DOHH2 (cell line): Measurements from ENCODE around the gene AMZ1.

ENCODE experiments used
- H3F3A ChIP-seq: fragments of 200-600 bp; sonication (generic), shearing (Covaris generic); 2 replicates; pipeline ENCODE4 v1.6.0; 2016; ENCODE audit warnings: antibody characterized with exemption, mild to moderate bottlenecking; ENCODE audit not compliant: control insufficient read depth, insufficient read depth
- H3K27ac ChIP-seq: fragments of 200-600 bp; sonication (generic); 2 replicates; pipeline ENCODE4 v1.5.1; 2014; ENCODE audit warnings: low read depth, mild to moderate bottlenecking, low read length, moderate library complexity
- H3K27me3 ChIP-seq: fragments of 200-600 bp; sonication (generic); 2 replicates; pipeline ENCODE4 v1.6.1; 2014; ENCODE audit warnings: mild to moderate bottlenecking, low read length, mixed read lengths; ENCODE audit not compliant: control insufficient read depth
- H3K36me3 ChIP-seq: fragments of 200-600 bp; sonication (generic); 2 replicates; pipeline ENCODE4 v1.6.1; 2014; ENCODE audit warnings: mild to moderate bottlenecking, low read length, moderate library complexity, mixed read lengths; ENCODE audit not compliant: control insufficient read depth
- H3K4me1 ChIP-seq: fragments of 200-600 bp; sonication (generic); 2 replicates; pipeline ENCODE4 v1.6.1; 2014; ENCODE audit warnings: mild to moderate bottlenecking, low read length, mixed read lengths; ENCODE audit not compliant: control insufficient read depth
- H3K4me2 ChIP-seq: fragments of 200-600 bp; sonication (generic); 2 replicates; pipeline ENCODE4 v1.6.0; 2014; ENCODE audit warnings: mild to moderate bottlenecking, low read length, moderate library complexity
- H3K4me3 ChIP-seq: fragments of 200-600 bp; sonication (generic); 2 replicates; pipeline ENCODE4 v1.5.1; 2014; ENCODE audit warnings: mild to moderate bottlenecking, low read length, mixed read lengths
- H3K79me2 ChIP-seq: fragments of 200-600 bp; sonication (generic); 2 replicates; pipeline ENCODE4 v1.6.1; 2014; ENCODE audit warnings: mild to moderate bottlenecking, low read length, mixed read lengths; ENCODE audit not compliant: control insufficient read depth
- H3K9me2 ChIP-seq: fragments of 200-600 bp; sonication (generic); replicated peaks from 2 replicates; pipeline ENCODE4 v1.6.1; 2014; ENCODE audit warnings: mild to moderate bottlenecking, low read length, mixed read lengths; ENCODE audit not compliant: control insufficient read depth
- H3K9me3 ChIP-seq: fragments of 200-600 bp; sonication (generic); 2 replicates; pipeline ENCODE4 v1.6.1; 2014; ENCODE audit warnings: antibody characterized with exemption, low read length, mixed read lengths; ENCODE audit not compliant: control insufficient read depth, insufficient read depth
- H4K20me1 ChIP-seq: fragments of 200-600 bp; sonication (generic); 2 replicates; pipeline ENCODE4 v1.6.0; 2014; ENCODE audit warnings: low read depth, mild to moderate bottlenecking, antibody characterized with exemption, low read length, moderate library complexity; ENCODE audit not compliant: control insufficient read depth, insufficient read depth
- EZH2phosphoT487 ChIP-seq: fragments of 200-600 bp; sonication (generic); IDR thresholded peaks from 2 replicates; pipeline ENCODE4 v1.6.1; 2017; ENCODE audit warnings: borderline replicate concordance, mild to moderate bottlenecking, antibody characterized with exemption, low read length, moderate library complexity, mixed read lengths
- TF ChIP-seq, protein P1 (sequence below): fragments of 200-600 bp; sonication (generic); IDR thresholded peaks from one replicate; pipeline ENCODE4 v1.5.1; 2014; ENCODE audit warnings: antibody characterized with exemption, mild to moderate bottlenecking, low read depth, low read length; ENCODE audit not compliant: poor library complexity, severe bottlenecking

Gene AMZ1

DNA sequence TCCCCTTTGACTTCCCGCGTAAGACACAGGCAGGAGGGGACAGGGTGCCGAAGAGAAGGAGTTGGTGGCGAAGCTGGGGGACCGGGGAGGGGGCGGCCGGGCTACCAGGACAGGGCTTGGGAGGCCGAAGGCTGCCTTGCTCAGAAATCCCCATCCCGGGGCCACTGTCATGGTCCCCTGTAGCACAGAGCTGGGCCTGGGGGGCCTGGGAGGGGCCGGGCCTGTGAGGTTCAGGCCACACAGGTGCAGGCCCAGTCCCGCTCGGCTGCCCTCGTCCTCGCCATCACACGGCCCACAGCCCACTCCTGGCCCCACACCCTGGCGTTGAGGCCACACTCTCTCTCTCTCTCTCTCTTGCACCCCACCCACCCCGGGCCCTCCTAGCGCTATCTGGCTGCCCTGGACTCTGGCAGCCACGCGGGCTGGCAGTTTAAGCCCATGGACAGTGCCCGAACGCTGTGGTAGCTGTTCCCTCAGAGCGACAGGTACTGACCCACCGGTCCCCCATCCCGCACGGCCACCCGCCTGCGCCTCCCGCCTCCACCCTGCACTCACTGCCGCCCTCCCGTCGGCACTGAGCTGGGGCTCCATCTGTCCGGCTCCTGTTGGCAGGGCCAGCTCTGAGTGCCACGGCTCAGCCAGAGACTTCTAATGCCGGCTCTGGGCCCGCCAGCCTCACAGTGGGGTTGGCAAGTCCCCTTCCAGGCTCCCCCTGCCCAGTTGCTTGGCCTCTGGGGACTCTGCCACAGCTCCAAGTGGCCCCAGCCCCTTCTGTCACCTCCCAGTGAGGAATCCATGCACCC lies 28.2 kb upstream of the AMZ1 start:
- no peaks in the 10 kb centered on the region for H3F3A ChIP-seq
- TF ChIP-seq, protein P1, sequence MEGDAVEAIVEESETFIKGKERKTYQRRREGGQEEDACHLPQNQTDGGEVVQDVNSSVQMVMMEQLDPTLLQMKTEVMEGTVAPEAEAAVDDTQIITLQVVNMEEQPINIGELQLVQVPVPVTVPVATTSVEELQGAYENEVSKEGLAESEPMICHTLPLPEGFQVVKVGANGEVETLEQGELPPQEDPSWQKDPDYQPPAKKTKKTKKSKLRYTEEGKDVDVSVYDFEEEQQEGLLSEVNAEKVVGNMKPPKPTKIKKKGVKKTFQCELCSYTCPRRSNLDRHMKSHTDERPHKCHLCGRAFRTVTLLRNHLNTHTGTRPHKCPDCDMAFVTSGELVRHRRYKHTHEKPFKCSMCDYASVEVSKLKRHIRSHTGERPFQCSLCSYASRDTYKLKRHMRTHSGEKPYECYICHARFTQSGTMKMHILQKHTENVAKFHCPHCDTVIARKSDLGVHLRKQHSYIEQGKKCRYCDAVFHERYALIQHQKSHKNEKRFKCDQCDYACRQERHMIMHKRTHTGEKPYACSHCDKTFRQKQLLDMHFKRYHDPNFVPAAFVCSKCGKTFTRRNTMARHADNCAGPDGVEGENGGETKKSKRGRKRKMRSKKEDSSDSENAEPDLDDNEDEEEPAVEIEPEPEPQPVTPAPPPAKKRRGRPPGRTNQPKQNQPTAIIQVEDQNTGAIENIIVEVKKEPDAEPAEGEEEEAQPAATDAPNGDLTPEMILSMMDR = no peak
- no peak for TF ChIP-seq EZH2phosphoT487
- no peaks in the 10 kb centered on the region for H3K79me2 ChIP-seq
- H3K27me3 ChIP-seq = no peaks in the 10 kb centered on the region
- no peaks in the 10 kb centered on the region for H3K9me2 ChIP-seq
- no peak overlapping the region for H3K4me3 ChIP-seq
- H3K27ac ChIP-seq = no peak overlapping the region
- no peaks in the 10 kb centered on the region for H3K4me1 ChIP-seq
- H3K9me3 ChIP-seq = no peaks in the 10 kb centered on the region
- H3K4me2 ChIP-seq = no peak overlapping the region
- H3K36me3 ChIP-seq = no peaks in the 10 kb centered on the region
- H4K20me1 ChIP-seq = no peaks in the 10 kb centered on the region

DNA sequence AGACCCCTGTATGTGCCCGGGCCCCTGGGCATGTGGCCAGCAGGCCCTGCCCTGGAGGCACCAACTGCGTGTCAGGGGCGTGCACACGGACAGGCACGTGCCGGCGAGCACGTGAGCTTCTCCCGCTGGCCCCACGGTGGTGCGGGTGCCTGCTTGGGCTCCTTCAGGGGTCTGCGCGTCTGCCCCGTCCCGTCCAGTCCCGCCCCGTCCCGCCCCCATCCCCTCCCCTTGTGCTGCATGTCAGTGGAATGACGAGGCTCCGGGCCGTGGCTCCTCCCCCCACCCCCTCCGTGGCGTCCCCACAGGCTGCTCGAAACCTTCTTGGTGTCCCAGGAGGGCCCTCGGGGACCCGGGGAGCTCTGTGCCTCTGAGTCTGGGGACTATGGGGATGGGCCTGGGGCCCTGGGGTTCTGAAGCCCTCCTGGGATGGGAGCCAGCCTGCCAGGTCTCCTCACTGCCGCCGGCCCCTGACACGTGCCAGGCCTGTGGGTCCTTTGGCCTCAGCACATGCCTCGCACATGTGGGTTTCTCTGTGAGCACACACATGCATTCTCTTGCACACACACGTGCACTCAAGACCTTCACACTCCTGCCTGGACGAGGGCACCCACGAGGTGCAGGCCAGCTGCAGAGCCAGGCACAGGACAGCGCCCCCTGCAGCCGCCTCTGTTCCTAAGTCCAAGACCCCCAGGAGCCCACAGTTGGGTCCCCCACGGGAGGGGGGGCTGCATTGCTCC lies 27.5 kb upstream of the AMZ1 start:
- no peaks in the 10 kb centered on the region for H3K36me3 ChIP-seq

GRCh38 chr7:2661096-2661449 lies 26.9 kb upstream of the AMZ1 start:
- H3F3A ChIP-seq = no peaks in the 10 kb centered on the region
- no peak overlapping the region for H3K4me2 ChIP-seq
- H3K79me2 ChIP-seq = no peaks in the 10 kb centered on the region
- no peaks in the 10 kb centered on the region for H3K27me3 ChIP-seq
- no peaks in the 10 kb centered on the region for H3K4me1 ChIP-seq
- H3K4me3 ChIP-seq = no peak overlapping the region
- no peaks in the 10 kb centered on the region for H3K36me3 ChIP-seq
- TF ChIP-seq EZH2phosphoT487 = no peak
- TF ChIP-seq, protein P1 = peak; percentile 34
- no peaks in the 10 kb centered on the region for H4K20me1 ChIP-seq
- H3K9me3 ChIP-seq = no peaks in the 10 kb centered on the region
- H3K27ac ChIP-seq = no peak overlapping the region
- no peaks in the 10 kb centered on the region for H3K9me2 ChIP-seq

More for the DNA sequence above, 27.5 kb upstream of the AMZ1 start:
- no peaks in the 10 kb centered on the region for H3K9me3 ChIP-seq
- H3K4me2 ChIP-seq = no peak overlapping the region
- H3K27ac ChIP-seq = no peak overlapping the region
- H3F3A ChIP-seq = no peaks in the 10 kb centered on the region
- H3K79me2 ChIP-seq = no peaks in the 10 kb centered on the region
- H3K27me3 ChIP-seq = no peaks in the 10 kb centered on the region
- no peak overlapping the region for H3K4me3 ChIP-seq
- no peaks in the 10 kb centered on the region for H3K4me1 ChIP-seq
- H4K20me1 ChIP-seq = no peaks in the 10 kb centered on the region
- no peaks in the 10 kb centered on the region for H3K9me2 ChIP-seq
- TF ChIP-seq, protein P1 = peak; percentile 83
- no peak for TF ChIP-seq EZH2phosphoT487
